22Rv1 (cell line): Measurements from ENCODE around the gene YIPF1.
"Not testable (repeated sequence)": the region's sequence is repeated elsewhere in the genome, so short reads cannot be mapped to it uniquely, and the experiment has no call there.

Source experiments
- CTCF ChIP-seq: fragments of 450-650 bp; IDR thresholded peaks from 2 replicates; pipeline ENCODE4 v1.5.1; 2017; ENCODE audit warnings: mild to moderate bottlenecking
- ZFX ChIP-seq: fragments of 450-650 bp; IDR thresholded peaks from 2 replicates; pipeline ENCODE4 v1.6.1; 2017; ENCODE audit warnings: antibody characterized with exemption, borderline replicate concordance

- not testable (repeated sequence) for TF ChIP-seq CTCF, ZFX
Observed at GRCh38 chr1:53881853-53882252, 7.7 kb downstream of the YIPF1 start.
